ENCODE results near the gene APCDD1.

APCDD1 gene

GRCh38 chr18:10453806-10454680 lies at the start of gene APCDD1:
Gene APCDD1 (plus strand): TSS chr18:10454635. CDS start chr18:10454982, 347 bp downstream.
- in situ Hi-C loops (cut with HindIII; ENCODE audit: low pct_ligation_motif_present, low pct_unique_long_range_greater_than_20kb, low sequenced_read_pairs), result no loop called here
- no peak for DNase-seq

GRCh38 chr18:10405014-10405493 lies 49.4 kb upstream of the APCDD1 start:
- no peak for DNase-seq
- in situ Hi-C loops (cut with HindIII; ENCODE audit: low pct_ligation_motif_present, low pct_unique_long_range_greater_than_20kb, low sequenced_read_pairs), result no loop called here

GRCh38 chr18:10405816-10406663 lies 48.4 kb upstream of the APCDD1 start:
- in situ Hi-C loops (cut with HindIII; ENCODE audit: low pct_ligation_motif_present, low pct_unique_long_range_greater_than_20kb, low sequenced_read_pairs), result no loop called here
- no peak for DNase-seq

- in situ Hi-C loops (cut with HindIII; ENCODE audit: low pct_ligation_motif_present, low pct_unique_long_range_greater_than_20kb, low sequenced_read_pairs), result no loop called here
Measured at GRCh38 chr18:10408131-10408530, 46.3 kb upstream of the APCDD1 start.

GRCh38 chr18:10409041-10409440 lies 45.4 kb upstream of the APCDD1 start:
- DNase-seq, result no peak
- in situ Hi-C loops (cut with HindIII; ENCODE audit: low pct_ligation_motif_present, low pct_unique_long_range_greater_than_20kb, low sequenced_read_pairs), result no loop called here

More at GRCh38 chr18:10408131-10408530, 46.3 kb upstream of the APCDD1 start:
- DNase-seq, result no peak

- in situ Hi-C loops (cut with HindIII; ENCODE audit: low pct_ligation_motif_present, low pct_unique_long_range_greater_than_20kb, low sequenced_read_pairs), result no loop called here
Measured at GRCh38 chr18:10410472-10411308, 43.7 kb upstream of the APCDD1 start.

GRCh38 chr18:10412933-10413332 lies 41.5 kb upstream of the APCDD1 start:
- DNase-seq, result no peak
- in situ Hi-C loops (cut with HindIII; ENCODE audit: low pct_ligation_motif_present, low pct_unique_long_range_greater_than_20kb, low sequenced_read_pairs), result no loop called here

More at GRCh38 chr18:10410472-10411308, 43.7 kb upstream of the APCDD1 start:
- DNase-seq, result no peak

- no peak for DNase-seq
Measured at GRCh38 chr18:10413722-10414121, 40.7 kb upstream of the APCDD1 start.

GRCh38 chr18:10414293-10414842 lies 40.1 kb upstream of the APCDD1 start:
- DNase-seq, result no peak
- in situ Hi-C loops (cut with HindIII; ENCODE audit: low pct_ligation_motif_present, low pct_unique_long_range_greater_than_20kb, low sequenced_read_pairs), result no loop called here

More at GRCh38 chr18:10413722-10414121, 40.7 kb upstream of the APCDD1 start:
- in situ Hi-C loops (cut with HindIII; ENCODE audit: low pct_ligation_motif_present, low pct_unique_long_range_greater_than_20kb, low sequenced_read_pairs), result no loop called here

- in situ Hi-C loops (cut with HindIII; ENCODE audit: low pct_ligation_motif_present, low pct_unique_long_range_greater_than_20kb, low sequenced_read_pairs), result no loop called here
- no peak for DNase-seq
Measured at GRCh38 chr18:10416065-10416464, 38.4 kb upstream of the APCDD1 start.

GRCh38 chr18:10417191-10417590 lies 37.2 kb upstream of the APCDD1 start:
- in situ Hi-C loops (cut with HindIII; ENCODE audit: low pct_ligation_motif_present, low pct_unique_long_range_greater_than_20kb, low sequenced_read_pairs), result no loop called here
- no peak for DNase-seq

GRCh38 chr18:10417664-10418063 lies 36.8 kb upstream of the APCDD1 start:
- in situ Hi-C loops (cut with HindIII; ENCODE audit: low pct_ligation_motif_present, low pct_unique_long_range_greater_than_20kb, low sequenced_read_pairs), result no loop called here
- no peak for DNase-seq

GRCh38 chr18:10418836-10419235 lies 35.6 kb upstream of the APCDD1 start:
- DNase-seq, result no peak
- in situ Hi-C loops (cut with HindIII; ENCODE audit: low pct_ligation_motif_present, low pct_unique_long_range_greater_than_20kb, low sequenced_read_pairs), result no loop called here

GRCh38 chr18:10419420-10420103 lies 34.9 kb upstream of the APCDD1 start:
- DNase-seq, result no peak
- in situ Hi-C loops (cut with HindIII; ENCODE audit: low pct_ligation_motif_present, low pct_unique_long_range_greater_than_20kb, low sequenced_read_pairs), result no loop called here

GRCh38 chr18:10420561-10421352 lies 33.7 kb upstream of the APCDD1 start:
- no peak for DNase-seq
- in situ Hi-C loops (cut with HindIII; ENCODE audit: low pct_ligation_motif_present, low pct_unique_long_range_greater_than_20kb, low sequenced_read_pairs), result no loop called here

- no peak for DNase-seq
- in situ Hi-C loops (cut with HindIII; ENCODE audit: low pct_ligation_motif_present, low pct_unique_long_range_greater_than_20kb, low sequenced_read_pairs), result no loop called here
Measured at GRCh38 chr18:10421859-10422258, 32.6 kb upstream of the APCDD1 start.

GRCh38 chr18:10422731-10423130 lies 31.7 kb upstream of the APCDD1 start:
- DNase-seq, result no peak
- in situ Hi-C loops (cut with HindIII; ENCODE audit: low pct_ligation_motif_present, low pct_unique_long_range_greater_than_20kb, low sequenced_read_pairs), result no loop called here

All from ACHN (cell line).